ENCODE results near the gene ACTA2.

ACTA2 gene

GRCh38 chr10:88991899-88992320 lies 39.3 kb upstream of the ACTA2 start:
- H3K4me1 ChIP-seq, result peaks cover 29 to 76% (median 40%) of the 10 kb centered on the region in 10 experiments
- peak overlapping the region; percentile 71 to 94 (median 85) for H3K9ac ChIP-seq

GRCh38 chr10:88991161-88991898 lies 38.8 kb upstream of the ACTA2 start:
- peaks cover 0 to 4% (median 0%) of the 10 kb centered on the region in 11 experiments; a peak in 1 of 22 replicates for H3K27me3 ChIP-seq
- TF ChIP-seq Cebpa-rat (IDR thresholded peaks at IDR 0.05), result no peak
- H3K4me1 ChIP-seq, result peaks cover 29 to 74% (median 46%) of the 10 kb centered on the region in 10 experiments
- H3K9ac ChIP-seq, result peak overlapping the region; percentile 71 to 94 (median 85)
- peaks cover 0 to 12% (median 5%) of the 10 kb centered on the region in 11 experiments; a peak in 13 of 22 replicates for H3K9me3 ChIP-seq (replicated peaks in 1 of 11)
- H3K36me3 ChIP-seq, result peaks cover 0 to 8% (median 0%) of the 10 kb centered on the region in 11 experiments; a peak in 1 of 22 replicates
- H4K20me1 ChIP-seq, result peaks cover 0 to 30% (median 0%) of the 10 kb centered on the region in 11 experiments; a peak in 6 of 22 replicates
- H3K4me2 ChIP-seq, result peak overlapping the region; percentile 90 to 99 (median 95)
- peak overlapping the region; percentile 69 to 95 (median 79) for H3K27ac ChIP-seq
- H3K4me3 ChIP-seq, result peak overlapping the region; percentile 70 to 94 (median 81)

More at GRCh38 chr10:88991899-88992320, 39.3 kb upstream of the ACTA2 start:
- no peak for TF ChIP-seq Cebpa-rat (IDR thresholded peaks at IDR 0.05)
- Histone ChIP-seq H3K36me3 (peaks cover 0 to 8% (median 0%) of the 10 kb centered on the region in 11 experiments; a peak in 1 of 22 replicates), H4K20me1 (peaks cover 0 to 36% (median 0%) of the 10 kb centered on the region in 11 experiments; a peak in 6 of 22 replicates), H3K4me2 (peak overlapping the region; percentile 90 to 99 (median 95)), H3K27me3 (peaks cover 0 to 4% (median 0%) of the 10 kb centered on the region in 11 experiments; a peak in 1 of 22 replicates), H3K4me3 (peak overlapping the region; percentile 70 to 94 (median 81)), H3K9me3 (replicated peaks in 1 of 11) (peaks cover 0 to 6% (median 0%) of the 10 kb centered on the region in 11 experiments; a peak in 9 of 22 replicates), H3K27ac (peak overlapping the region; percentile 69 to 95 (median 79))

GRCh38 chr10:88990384-88991160 lies 38.0 kb upstream of the ACTA2 start, which contains the start of gene FAS:
FAS (plus strand) TSS chr10:88990798; CDS start chr10:88990877, 79 bp downstream.
- peaks cover 0 to 13% (median 6%) of the 10 kb centered on the region in 11 experiments; a peak in 13 of 22 replicates for H3K9me3 ChIP-seq (replicated peaks in 1 of 11)
- H3K27ac ChIP-seq, result peak within 1 kb of the TSS; percentile 69 to 95 (median 79)
- H3K9ac ChIP-seq, result peak within 1 kb of the TSS; percentile 71 to 94 (median 85)
- peaks cover 0 to 4% (median 0%) of the 10 kb centered on the region in 11 experiments; a peak in 1 of 22 replicates for H3K36me3 ChIP-seq
- peaks cover 0 to 4% (median 0%) of the 10 kb centered on the region in 11 experiments; a peak in 1 of 22 replicates for H3K27me3 ChIP-seq
- H4K20me1 ChIP-seq, result peaks cover 0 to 24% (median 0%) of the 10 kb centered on the region in 11 experiments; a peak in 5 of 22 replicates
- peak in 5 of 11 experiments; percentile 12 to 50 (median 40); a peak in 2 of 22 replicates for TF ChIP-seq Cebpa-rat (IDR thresholded peaks at IDR 0.05)
- peaks cover 29 to 69% (median 47%) of the 10 kb centered on the region in 10 experiments for H3K4me1 ChIP-seq
- H3K4me3 ChIP-seq, result peak within 1 kb of the TSS; percentile 70 to 94 (median 81)
- H3K4me2 ChIP-seq, result peak within 1 kb of the TSS; percentile 90 to 99 (median 95)

DNA sequence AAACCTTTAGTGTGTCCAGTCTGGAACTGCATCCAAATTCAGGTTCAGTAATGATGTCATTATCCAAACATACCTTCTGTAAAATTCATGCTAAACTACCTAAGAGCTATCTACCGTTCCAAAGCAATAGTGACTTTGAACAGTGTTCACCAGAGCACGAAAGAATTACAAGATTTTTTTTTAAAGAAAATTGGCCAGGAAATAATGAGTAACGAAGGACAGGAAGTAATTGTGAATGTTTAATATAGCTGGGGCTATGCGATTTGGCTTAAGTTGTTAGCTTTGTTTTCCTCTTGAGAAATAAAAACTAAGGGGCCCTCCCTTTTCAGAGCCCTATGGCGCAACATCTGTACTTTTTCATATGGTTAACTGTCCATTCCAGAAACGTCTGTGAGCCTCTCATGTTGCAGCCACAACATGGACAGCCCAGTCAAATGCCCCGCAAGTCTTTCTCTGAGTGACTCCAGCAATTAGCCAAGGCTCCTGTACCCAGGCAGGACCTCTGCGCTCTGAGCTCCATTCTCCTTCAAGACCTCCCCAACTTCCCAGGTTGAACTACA lies 37.3 kb upstream of the ACTA2 start:
- Histone ChIP-seq H3K9me3 (replicated peaks in 1 of 11) (peaks cover 0 to 13% (median 6%) of the 10 kb centered on the region in 11 experiments; a peak in 13 of 22 replicates), H3K27ac (peak overlapping the region; percentile 69 to 95 (median 79); a peak in 21 of 22 replicates), H4K20me1 (peaks cover 0 to 23% (median 0%) of the 10 kb centered on the region in 11 experiments; a peak in 3 of 22 replicates), H3K9ac (peak overlapping the region; percentile 71 to 94 (median 85); a peak in 20 of 22 replicates), H3K36me3 (peaks cover 0 to 3% (median 0%) of the 10 kb centered on the region in 11 experiments; a peak in 1 of 22 replicates), H3K4me2 (peak overlapping the region; percentile 90 to 99 (median 95)), H3K27me3 (peaks cover 0 to 4% (median 0%) of the 10 kb centered on the region in 11 experiments; a peak in 1 of 22 replicates), H3K4me1 (peaks cover 29 to 66% (median 46%) of the 10 kb centered on the region in 10 experiments), H3K4me3 (peak overlapping the region; percentile 70 to 94 (median 81))
- peak in 10 of 11 experiments; percentile 23 to 87 (median 64); a peak in 13 of 22 replicates for TF ChIP-seq Cebpa-rat (IDR thresholded peaks at IDR 0.05)

- peaks cover 0 to 13% (median 6%) of the 10 kb centered on the region in 11 experiments; a peak in 13 of 22 replicates for H3K9me3 ChIP-seq (replicated peaks in 1 of 11)
- H3K27me3 ChIP-seq, result peaks cover 0 to 4% (median 0%) of the 10 kb centered on the region in 11 experiments; a peak in 1 of 22 replicates
- peaks cover 0 to 8% (median 0%) of the 10 kb centered on the region in 11 experiments; a peak in 2 of 22 replicates for H3K36me3 ChIP-seq
- peak overlapping the region; percentile 90 to 99 (median 95) for H3K4me2 ChIP-seq
- peak overlapping the region in 4 of 10 experiments; percentile 70 to 94 (median 87); a peak in 7 of 20 replicates for H3K4me3 ChIP-seq
- H4K20me1 ChIP-seq, result peaks cover 0 to 25% (median 0%) of the 10 kb centered on the region in 11 experiments; a peak in 3 of 22 replicates
- peak overlapping the region in 9 of 11 experiments; percentile 8 to 95 (median 82); a peak in 13 of 22 replicates for H3K27ac ChIP-seq
- H3K9ac ChIP-seq, result peak overlapping the region in 3 of 11 experiments; percentile 85 to 94 (median 92); a peak in 6 of 22 replicates
- no peak for TF ChIP-seq Cebpa-rat (IDR thresholded peaks at IDR 0.05)
- peaks cover 29 to 66% (median 46%) of the 10 kb centered on the region in 10 experiments for H3K4me1 ChIP-seq
Observed at GRCh38 chr10:88989423-88989822, 36.9 kb upstream of the ACTA2 start.

DNA sequence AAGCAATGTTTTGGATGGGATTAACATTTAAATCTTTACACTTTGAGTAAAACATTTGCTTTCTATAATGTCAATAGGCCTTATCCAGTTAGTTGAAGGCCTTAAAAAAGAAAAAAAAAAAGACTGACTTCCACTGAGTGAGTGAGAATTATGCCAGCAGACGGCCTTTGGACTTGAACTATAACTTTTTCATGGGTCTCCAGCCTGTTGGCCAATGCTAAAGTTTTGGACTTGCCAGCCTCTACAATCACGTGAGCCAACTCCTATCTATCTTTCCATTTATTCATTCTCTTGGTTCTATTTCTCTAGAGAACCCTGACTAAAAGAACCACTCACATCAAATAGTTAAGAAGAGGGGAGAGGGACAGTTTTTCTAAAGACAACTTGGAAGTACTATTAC lies 35.3 kb upstream of the ACTA2 start:
- Histone ChIP-seq H3K9ac (no peak overlapping the region), H3K4me3 (no peak overlapping the region), H3K4me2 (peak overlapping the region in 10 of 11 experiments; percentile 20 to 95 (median 38); a peak in 16 of 22 replicates), H3K4me1 (peaks cover 29 to 52% (median 42%) of the 10 kb centered on the region in 10 experiments), H3K9me3 (replicated peaks in 1 of 11) (peaks cover 0 to 13% (median 6%) of the 10 kb centered on the region in 11 experiments; a peak in 13 of 22 replicates), H4K20me1 (peaks cover 0 to 10% (median 0%) of the 10 kb centered on the region in 11 experiments; a peak in 3 of 22 replicates), H3K27ac (peak overlapping the region in 6 of 11 experiments; percentile 8 to 64 (median 30); a peak in 8 of 22 replicates), H3K36me3 (peaks cover 0 to 23% (median 0%) of the 10 kb centered on the region in 11 experiments; a peak in 2 of 22 replicates), H3K27me3 (peaks cover 0 to 4% (median 0%) of the 10 kb centered on the region in 11 experiments; a peak in 1 of 22 replicates)
- TF ChIP-seq Cebpa-rat (IDR thresholded peaks at IDR 0.05), result no peak

- no peak for TF ChIP-seq Cebpa-rat (IDR thresholded peaks at IDR 0.05)
Observed at GRCh38 chr10:88987243-88987725, 34.7 kb upstream of the ACTA2 start.

More at GRCh38 chr10:88987243-88987725, 34.7 kb upstream of the ACTA2 start:
- peak overlapping the region in 7 of 11 experiments; percentile 4 to 64 (median 28); a peak in 9 of 22 replicates for H3K27ac ChIP-seq
- peaks cover 0 to 8% (median 0%) of the 10 kb centered on the region in 11 experiments; a peak in 2 of 22 replicates for H4K20me1 ChIP-seq
- no peak overlapping the region for H3K9ac ChIP-seq
- H3K27me3 ChIP-seq, result peaks cover 0 to 4% (median 0%) of the 10 kb centered on the region in 11 experiments; a peak in 1 of 22 replicates
- H3K4me2 ChIP-seq, result peak overlapping the region in 10 of 11 experiments; percentile 20 to 95 (median 38); a peak in 17 of 22 replicates
- peaks cover 28 to 46% (median 40%) of the 10 kb centered on the region in 10 experiments for H3K4me1 ChIP-seq
- peaks cover 0 to 29% (median 0%) of the 10 kb centered on the region in 11 experiments; a peak in 2 of 22 replicates for H3K36me3 ChIP-seq
- H3K4me3 ChIP-seq, result no peak overlapping the region
- peaks cover 0 to 13% (median 6%) of the 10 kb centered on the region in 11 experiments; a peak in 13 of 22 replicates for H3K9me3 ChIP-seq (replicated peaks in 1 of 11)

All from BLaER1 treated with 17β-estradiol and CSF1 and Interleukin-3, amounts not matched to agents 10 nM and 100 nM (cell line).